GM18519 (cell line): ENCODE measurements around the gene NSUN7.
"Not testable (repeated sequence)": the region's sequence is repeated elsewhere in the genome, so short reads cannot be mapped to it uniquely, and the experiment has no call there.

Source experiments
- ATAC-seq: cut with Tn5 transposase; IDR thresholded peaks from one replicate; pipeline ENCODE4 v1.9.1; 2021; ENCODE audit warnings: mild to moderate bottlenecking, moderate library complexity; ENCODE audit not compliant: unreplicated experiment, low FRiP score

The NSUN7 gene

GRCh38 chr4:40812386-40812785 is 62.6 kb downstream of the NSUN7 start:
- ATAC-seq = no peak

- ATAC-seq = no peak
Measured at GRCh38 chr4:40812856-40813255, 63.1 kb downstream of the NSUN7 start.

DNA sequence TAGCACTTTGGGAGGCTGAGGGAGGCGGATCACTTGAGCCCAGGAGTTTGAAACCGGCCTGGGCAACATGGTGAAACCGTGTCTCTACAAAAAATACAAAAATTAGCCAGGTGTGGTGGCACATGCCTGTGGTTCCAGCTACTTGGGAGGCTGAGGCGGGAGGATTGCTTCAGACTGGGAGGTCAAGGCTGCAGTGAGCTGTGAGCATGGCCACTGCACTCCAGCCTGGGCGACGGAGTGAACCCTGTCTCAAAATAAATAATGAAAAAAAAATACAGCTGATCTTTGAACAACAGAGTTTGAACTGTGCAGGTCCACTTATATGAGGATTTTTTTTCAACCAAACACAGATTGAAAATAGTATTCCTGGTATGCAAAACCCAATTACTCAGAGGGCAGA is 67.4 kb downstream of the NSUN7 start:
- not testable (repeated sequence) for ATAC-seq

- ATAC-seq = no peak
Measured at GRCh38 chr4:40820101-40820500, 70.3 kb downstream of the NSUN7 start.

DNA sequence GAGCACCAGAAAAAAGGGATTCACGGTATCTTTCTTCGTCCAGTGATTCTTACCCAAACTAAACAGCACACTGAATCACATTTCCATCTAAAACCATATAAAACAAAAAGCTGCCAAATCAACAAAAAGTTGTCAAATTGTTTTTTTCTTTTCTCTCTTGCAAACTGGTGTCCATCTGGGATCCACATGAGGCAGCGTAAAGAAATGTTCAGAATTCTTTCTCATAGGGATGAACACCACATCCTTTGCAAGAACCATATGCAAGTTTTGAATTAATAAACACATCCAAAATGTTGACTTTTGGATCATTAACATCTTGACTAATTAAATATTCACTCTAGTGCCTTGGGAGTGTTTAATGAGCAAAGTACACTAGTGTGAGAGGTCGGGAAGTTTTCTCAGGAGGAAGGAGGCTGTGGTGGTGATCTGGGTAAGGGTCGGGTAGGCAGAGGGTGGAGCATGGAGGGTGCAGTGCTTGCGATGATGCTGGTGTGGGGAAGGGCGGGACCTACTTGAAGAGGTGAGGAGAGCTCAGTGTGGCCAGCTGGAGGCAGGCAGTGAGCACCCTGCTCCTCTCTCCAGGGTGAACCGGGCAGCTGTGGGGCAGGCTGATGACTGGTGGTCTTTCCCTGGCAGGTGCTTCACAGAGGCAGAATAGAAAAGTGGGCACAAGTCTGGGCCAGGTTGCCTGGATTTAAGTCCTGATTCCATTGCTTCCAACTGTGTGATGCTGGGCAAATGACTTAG is 72.8 kb downstream of the NSUN7 start:
- ATAC-seq = no peak

DNA sequence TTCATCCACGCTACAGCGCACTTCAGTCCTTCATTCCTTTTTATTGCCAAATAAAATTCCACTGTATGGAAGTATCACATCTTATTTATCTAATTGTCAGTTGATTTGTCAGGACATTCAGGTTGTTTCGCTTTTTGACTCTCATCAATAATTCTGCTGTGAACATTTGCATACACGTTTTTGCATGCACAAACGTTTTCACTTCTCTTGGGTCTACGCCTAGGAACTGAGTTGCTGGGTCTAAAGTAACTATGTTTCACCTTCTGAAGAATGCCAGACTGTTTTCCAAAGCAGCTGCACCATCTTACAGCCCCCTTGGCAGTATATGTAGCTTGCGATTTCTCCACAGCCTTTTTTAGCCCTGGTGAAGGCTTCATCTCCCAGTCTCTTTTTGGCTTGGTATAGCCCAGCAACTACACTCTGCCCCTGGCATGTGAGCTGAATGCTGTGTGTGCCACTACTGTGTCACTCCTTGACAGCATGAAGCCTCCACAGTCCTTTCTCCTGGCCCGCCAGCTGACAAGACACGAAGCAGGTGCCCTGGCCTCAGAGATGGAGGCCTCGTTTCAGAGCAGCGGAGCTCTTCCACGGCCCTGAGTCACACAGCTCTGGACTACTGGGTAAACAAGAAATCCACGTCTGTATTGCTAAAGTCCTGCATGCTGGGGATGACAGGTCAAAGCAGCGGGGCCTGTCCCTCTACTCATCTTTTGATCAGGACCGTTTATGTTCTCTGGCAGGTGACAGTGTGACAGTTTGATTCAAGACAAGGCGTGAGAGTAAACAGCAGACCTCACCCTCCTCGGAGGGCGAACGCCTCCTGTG is 75.5 kb downstream of the NSUN7 start:
- ATAC-seq = no peak

GRCh38 chr4:40826821-40827220 is 77.1 kb downstream of the NSUN7 start:
- ATAC-seq = no peak

DNA sequence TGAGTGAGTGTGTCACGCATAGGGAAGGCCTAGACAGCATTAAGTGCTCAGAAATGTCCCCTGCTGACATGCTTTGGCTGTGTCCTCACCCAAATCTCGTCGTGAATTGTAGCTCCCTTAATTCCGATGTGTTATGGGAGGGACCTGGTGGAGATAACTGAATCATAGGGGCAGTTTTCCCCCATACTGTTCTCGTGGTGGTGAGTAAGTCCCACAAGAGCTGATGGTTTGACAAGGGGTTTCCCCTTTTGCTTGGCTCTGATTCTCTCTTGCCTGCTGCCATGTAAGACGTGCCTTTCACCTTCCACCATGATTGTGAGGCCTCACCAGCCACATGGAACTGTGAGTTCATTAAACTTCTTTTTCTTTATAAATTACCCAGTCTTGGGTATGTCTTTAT is 78.0 kb downstream of the NSUN7 start:
- no peak for ATAC-seq

GRCh38 chr4:40828661-40829060 is 78.9 kb downstream of the NSUN7 start:
- ATAC-seq = no peak

GRCh38 chr4:40829586-40829985 is 79.8 kb downstream of the NSUN7 start:
- ATAC-seq = no peak

GRCh38 chr4:40831146-40831907 is 81.6 kb downstream of the NSUN7 start:
- ATAC-seq = no peak

DNA sequence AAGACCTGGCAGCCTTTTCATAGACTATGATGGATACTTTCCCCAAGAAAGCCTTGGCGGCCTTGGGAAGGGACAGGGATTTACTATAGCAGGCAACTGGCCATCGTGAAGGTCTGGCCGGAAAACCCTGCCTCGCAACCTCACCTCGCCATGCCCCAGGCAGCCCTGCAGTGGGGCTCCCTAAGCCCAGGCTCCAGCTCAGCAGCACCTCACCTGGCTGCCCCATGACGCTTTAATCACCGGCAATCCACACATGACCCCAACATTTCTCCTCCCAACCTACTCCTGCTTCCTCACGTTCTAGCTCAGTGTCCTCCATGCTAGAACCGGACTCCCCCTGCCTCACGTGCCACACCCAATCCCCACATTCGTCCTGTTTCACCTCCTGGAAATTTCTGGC is 82.4 kb downstream of the NSUN7 start:
- ATAC-seq = no peak

GRCh38 chr4:40833212-40833611 is 83.5 kb downstream of the NSUN7 start:
- no peak for ATAC-seq

DNA sequence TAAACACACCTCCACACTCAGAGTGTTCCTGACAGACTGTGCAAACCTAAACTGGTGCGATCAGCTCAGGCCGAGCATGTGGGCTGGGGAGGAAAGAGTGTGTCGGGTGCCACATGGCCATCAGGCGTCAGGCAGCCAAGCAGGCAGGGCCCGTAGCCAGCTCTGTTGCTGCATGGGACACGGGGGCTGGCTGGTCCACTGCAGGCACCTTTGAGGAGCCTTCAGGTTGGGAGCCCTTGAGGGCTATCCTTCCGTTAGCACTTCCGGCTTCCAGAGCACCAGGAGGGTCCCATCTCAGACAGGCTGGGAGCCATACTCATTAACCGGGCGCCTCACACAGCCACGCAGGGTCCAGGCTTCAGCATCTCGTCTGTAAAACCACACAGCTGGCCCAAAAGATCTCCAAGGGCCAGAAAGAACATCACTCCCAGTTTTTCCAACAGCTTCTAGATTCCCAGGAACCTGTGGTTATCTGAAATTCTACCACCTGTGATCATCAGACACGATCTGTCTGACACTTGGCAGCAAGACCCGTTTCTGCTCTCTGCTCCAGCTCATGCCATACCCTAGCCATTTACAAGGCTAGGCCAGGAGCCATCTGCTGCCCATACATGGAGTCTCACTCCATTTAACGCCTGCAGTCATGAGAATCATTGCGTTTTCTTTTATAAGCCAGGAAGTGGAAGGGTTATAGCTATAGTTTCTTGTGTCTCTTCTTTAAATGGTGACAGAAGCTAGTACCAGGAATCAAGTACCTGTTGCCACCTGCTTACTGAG is 87.5 kb downstream of the NSUN7 start:
- no peak for ATAC-seq

DNA sequence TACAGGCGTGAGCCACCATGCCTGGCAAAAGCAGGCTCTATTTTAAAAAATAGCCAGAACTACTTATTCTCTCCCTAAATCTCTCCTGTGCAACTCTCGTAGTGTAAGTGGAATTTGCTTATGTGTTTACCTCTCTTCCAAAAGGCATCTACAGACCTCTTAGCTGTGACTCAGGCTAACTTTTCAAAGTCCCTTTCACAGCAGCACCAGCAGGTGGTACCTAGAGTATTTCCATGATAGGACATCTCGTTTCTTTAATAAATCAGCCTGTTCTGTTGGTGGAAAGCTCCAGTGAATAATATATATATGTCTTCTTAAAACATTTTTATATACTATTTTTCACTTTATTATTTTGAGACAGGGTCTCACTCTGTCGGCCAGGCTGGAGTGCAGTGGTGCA is 89.0 kb downstream of the NSUN7 start:
- no peak for ATAC-seq

GRCh38 chr4:40840255-40840984 is 90.7 kb downstream of the NSUN7 start:
- ATAC-seq = no peak

DNA sequence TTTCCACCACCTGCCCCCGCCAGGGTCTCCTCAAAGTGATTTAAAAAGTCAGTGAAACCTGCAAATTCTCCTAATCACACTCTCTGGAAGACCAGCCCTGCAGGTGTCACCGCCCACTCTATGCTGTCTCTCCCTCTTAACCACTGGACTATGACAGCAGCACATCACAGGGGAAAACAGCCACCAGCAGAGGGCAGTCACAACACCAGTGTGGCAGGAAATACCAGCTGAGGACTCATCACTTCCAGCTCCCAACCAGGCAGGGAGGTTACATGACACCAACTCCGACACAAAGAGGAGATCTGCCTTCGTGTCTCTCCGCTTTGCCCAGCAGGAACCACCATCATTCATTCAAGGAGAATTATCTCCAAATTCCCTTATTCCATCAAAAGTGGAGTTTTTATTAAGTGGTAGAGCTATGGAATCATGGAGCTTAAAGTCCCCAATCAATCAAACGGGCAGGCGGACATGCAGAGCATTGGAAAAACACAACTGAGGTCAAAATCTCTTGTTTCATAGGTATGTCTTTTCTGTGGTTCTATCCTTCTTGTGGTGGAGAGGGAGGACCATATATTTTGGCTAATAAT is 91.3 kb downstream of the NSUN7 start:
- ATAC-seq = no peak

DNA sequence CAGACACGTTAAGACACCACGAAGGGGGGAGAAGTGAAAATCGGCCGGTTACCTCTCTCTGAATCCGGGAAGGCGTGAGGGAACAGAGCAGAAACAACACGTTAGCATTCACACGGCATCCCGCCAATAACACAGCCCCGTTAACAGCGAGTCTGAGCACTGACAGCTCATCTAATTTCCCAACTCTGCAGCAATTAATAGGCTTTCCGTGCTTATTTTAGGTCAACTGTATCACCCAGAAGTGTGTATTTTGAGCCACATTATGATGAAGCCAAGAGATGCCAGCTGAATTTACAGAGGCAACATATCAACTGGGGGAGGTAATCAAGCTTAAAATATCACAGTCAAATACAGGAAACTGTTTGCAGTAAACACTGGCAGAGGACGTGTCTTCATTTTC is 92.6 kb downstream of the NSUN7 start:
- ATAC-seq = no peak

DNA sequence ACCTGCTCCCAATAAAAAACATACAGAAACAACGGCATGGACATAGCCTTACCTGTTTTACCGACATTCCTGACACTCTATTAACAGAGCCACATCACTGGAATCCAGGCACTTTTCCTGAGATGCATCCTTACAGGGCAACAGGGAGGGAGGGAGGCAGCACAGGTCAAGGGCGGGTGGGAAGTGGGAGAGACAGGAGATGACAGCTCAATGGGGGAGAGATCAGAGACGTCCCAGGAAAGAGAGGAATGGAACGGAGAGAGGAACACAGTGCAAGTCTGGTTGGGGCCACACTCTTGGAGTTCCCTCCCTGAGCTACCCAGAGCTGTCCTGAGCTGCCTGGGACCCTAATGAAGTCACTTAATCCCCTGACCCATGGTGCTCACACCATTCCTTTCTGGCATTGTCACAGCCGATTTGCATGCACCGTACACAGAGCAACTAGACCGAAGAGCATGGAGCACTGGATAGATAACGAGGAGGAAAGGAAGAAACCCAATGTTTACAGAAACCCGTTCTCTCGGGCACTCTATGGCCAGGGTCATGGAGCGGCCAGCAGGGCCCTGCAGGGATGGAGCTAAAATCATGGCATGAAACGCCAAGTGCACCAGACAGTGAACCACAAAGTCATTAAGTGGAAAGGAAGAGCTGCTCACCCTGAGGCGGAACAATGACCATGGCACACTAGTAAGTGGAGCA is 93.1 kb downstream of the NSUN7 start:
- ATAC-seq = no peak
